ENCODE data around the gene IQGAP3.
"Not testable (repeated sequence)": the region's sequence is repeated elsewhere in the genome, so short reads cannot be mapped to it uniquely, and the experiment has no call there.

The IQGAP3 gene

GRCh38 chr1:156571919-156572662 lies at the start of gene IQGAP3:
TSS of gene IQGAP3 (minus strand) at chr1:156572565. CDS start at chr1:156572529, 36 bp downstream.
- peak within 1 kb of the TSS; percentile 99 for H3K4me3 Mint-ChIP-seq

GRCh38 chr1:156619582-156619955 lies 47.2 kb upstream of the IQGAP3 start:
- Mint-ChIP-seq H3K36me3 (ENCODE audit: low read depth) (no peaks in the 10 kb centered on the region), H3K9me3 (no peaks in the 10 kb centered on the region), H3K4me3 (no peak overlapping the region), H3K27me3 (peaks cover 73% of the 10 kb centered on the region), H3K27ac (no peak overlapping the region), H3K4me1 (no peaks in the 10 kb centered on the region)
- ATAC-seq (no peak), DNase-seq (no peak)

More at GRCh38 chr1:156571919-156572662, at the start of gene IQGAP3:
- H3K9me3 Mint-ChIP-seq = no peaks in the 10 kb centered on the region
- H3K36me3 Mint-ChIP-seq (ENCODE audit: low read depth) = peaks cover 2% of the 10 kb centered on the region
- peak; percentile 79 for DNase-seq
- H3K27me3 Mint-ChIP-seq = peaks cover 34% of the 10 kb centered on the region
- H3K4me1 Mint-ChIP-seq = peaks cover 30% of the 10 kb centered on the region
- H3K27ac Mint-ChIP-seq = peak within 1 kb of the TSS; percentile 86
- ATAC-seq = peak; percentile 87

- H3K4me3 Mint-ChIP-seq = no peak within 1 kb of the TSS
- H3K4me1 Mint-ChIP-seq = no peaks in the 10 kb centered on the region
- H3K36me3 Mint-ChIP-seq (ENCODE audit: low read depth) = no peaks in the 10 kb centered on the region
- no peak within 1 kb of the TSS for H3K27ac Mint-ChIP-seq
- no peaks in the 10 kb centered on the region for H3K9me3 Mint-ChIP-seq
- peaks cover 71% of the 10 kb centered on the region for H3K27me3 Mint-ChIP-seq
- ATAC-seq = no peak
- DNase-seq = peak; percentile 23
Observed at GRCh38 chr1:156618853-156619581, 46.7 kb upstream of the IQGAP3 start, which contains the start of gene HAPLN2. TSS of gene HAPLN2 (plus strand) at chr1:156619415. CDS start at chr1:156623491, 4,076 bp downstream.

DNA sequence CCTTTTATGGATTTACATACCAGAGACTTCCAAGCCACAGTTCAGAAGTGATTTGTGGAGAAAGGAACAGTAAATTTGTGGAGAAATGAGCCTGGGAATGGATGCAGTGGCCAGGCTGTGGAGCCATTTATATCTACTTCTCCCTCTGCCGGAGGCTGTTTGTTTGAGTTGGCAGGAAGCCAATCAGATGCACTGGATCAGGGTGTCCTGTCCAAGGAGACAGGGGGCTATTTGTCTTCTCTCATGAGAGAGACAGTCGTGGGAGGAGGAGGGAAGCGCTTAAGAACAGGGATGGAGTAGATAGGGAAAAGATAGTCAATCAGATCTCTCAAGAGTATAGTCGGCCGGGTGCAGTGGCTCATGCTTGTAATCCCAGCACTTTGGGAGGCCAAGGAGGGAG lies 44.1 kb upstream of the IQGAP3 start:
- no peaks in the 10 kb centered on the region for H3K36me3 Mint-ChIP-seq (ENCODE audit: low read depth)

DNA sequence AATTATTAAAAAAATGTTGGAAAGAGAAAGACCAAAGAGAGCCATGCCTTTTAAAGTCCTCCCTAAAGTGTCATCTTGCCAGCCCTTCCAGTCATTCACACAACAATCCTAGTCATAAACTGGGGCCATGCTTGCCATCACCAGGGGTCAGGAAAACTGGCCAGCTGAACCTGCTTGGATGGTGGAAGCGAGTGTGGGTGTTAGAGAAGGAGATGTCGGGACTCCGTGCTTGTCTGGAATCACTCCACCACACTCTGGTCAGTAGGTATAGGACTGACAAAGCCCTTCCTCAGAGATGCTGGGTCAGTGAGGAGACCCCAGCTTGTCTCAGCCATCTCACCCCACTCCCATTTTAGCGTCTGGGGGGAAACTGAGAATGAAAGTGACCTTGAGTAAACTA lies 43.6 kb upstream of the IQGAP3 start:
- Mint-ChIP-seq H3K27me3 (peaks cover 56% of the 10 kb centered on the region), H3K27ac (no peak overlapping the region), H3K4me3 (no peak overlapping the region), H3K4me1 (no peaks in the 10 kb centered on the region), H3K9me3 (no peaks in the 10 kb centered on the region), H3K36me3 (ENCODE audit: low read depth) (no peaks in the 10 kb centered on the region)
- DNase-seq = no peak
- ATAC-seq = no peak

More for the DNA sequence above, 44.1 kb upstream of the IQGAP3 start:
- Mint-ChIP-seq H3K4me3 (no peak overlapping the region), H3K27ac (no peak overlapping the region), H3K4me1 (no peaks in the 10 kb centered on the region), H3K27me3 (peaks cover 59% of the 10 kb centered on the region), H3K9me3 (no peaks in the 10 kb centered on the region)
- DNase-seq (no peak), ATAC-seq (no peak)

DNA sequence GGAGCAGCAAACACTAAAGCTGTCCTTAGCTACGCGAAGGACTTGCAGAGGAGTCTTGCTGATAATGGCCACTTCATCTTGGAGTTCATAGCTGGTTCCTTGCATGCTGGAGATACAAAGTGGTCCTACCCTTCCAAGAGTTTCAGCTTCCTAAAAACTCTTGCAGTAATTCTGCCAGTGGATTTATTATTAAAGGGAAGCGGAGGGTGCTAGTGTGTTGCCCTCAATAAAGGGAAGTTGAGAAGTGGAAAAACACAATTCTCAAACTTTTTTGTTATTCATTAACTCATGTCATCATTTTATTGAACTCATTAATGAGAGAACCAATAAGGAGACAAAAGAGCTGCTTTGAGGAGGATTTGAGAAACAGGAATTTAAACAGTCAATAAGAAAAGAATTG lies 40.3 kb upstream of the IQGAP3 start:
- Mint-ChIP-seq H3K4me3 (no peak overlapping the region), H3K27ac (no peak overlapping the region), H3K36me3 (ENCODE audit: low read depth) (no peaks in the 10 kb centered on the region), H3K27me3 (peaks cover 32% of the 10 kb centered on the region), H3K4me1 (peaks cover 9% of the 10 kb centered on the region), H3K9me3 (no peaks in the 10 kb centered on the region)
- ATAC-seq (no peak), DNase-seq (no peak)

DNA sequence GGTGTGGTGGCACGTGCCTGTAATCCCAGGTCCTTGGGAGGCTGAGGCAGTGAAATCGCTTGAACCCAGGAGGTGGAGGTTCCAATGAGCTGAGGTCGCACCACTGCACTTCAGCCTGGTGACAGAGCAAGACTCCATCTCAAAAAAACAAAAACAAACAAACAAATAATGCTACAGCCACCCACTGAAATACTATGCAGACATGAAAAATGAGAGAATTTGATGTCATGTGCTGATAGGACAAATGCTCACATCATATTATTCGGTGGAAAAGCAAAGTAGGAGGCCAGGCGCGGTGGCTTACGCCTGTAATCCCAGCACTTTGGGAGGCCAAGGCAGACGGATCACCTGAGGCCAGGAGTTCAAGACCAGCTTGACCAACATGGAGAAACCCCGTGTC lies 37.7 kb upstream of the IQGAP3 start:
- peaks cover 12% of the 10 kb centered on the region for H3K4me1 Mint-ChIP-seq
- peaks cover 18% of the 10 kb centered on the region for H3K27me3 Mint-ChIP-seq

DNA sequence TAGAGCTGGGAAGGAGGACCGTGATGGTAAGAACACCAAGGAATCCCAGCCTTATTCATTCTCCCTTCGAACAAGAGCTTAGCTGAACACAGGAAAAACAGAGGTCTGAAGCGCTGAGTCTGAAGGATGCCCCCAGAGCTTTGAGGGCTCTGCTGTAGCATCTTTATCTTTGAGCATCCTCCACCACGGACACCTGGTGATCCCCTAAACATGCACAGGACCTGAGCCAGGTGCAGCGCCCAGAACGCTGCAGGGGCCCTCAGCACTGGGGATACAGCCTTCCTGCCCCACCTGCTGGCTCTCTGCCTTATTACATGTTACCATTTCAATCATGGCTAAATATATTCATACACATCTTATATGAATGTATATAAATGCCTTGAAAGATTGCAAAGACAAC lies 36.6 kb upstream of the IQGAP3 start:
- Mint-ChIP-seq H3K27ac (no peak overlapping the region), H3K4me3 (no peak overlapping the region)
- peak; percentile 63 for DNase-seq

More for the DNA sequence above, 37.7 kb upstream of the IQGAP3 start:
- ATAC-seq; H3K9me3 Mint-ChIP-seq; DNase-seq; H3K36me3 Mint-ChIP-seq (ENCODE audit: low read depth); H3K27ac Mint-ChIP-seq; H3K4me3 Mint-ChIP-seq: not testable (repeated sequence)

DNA sequence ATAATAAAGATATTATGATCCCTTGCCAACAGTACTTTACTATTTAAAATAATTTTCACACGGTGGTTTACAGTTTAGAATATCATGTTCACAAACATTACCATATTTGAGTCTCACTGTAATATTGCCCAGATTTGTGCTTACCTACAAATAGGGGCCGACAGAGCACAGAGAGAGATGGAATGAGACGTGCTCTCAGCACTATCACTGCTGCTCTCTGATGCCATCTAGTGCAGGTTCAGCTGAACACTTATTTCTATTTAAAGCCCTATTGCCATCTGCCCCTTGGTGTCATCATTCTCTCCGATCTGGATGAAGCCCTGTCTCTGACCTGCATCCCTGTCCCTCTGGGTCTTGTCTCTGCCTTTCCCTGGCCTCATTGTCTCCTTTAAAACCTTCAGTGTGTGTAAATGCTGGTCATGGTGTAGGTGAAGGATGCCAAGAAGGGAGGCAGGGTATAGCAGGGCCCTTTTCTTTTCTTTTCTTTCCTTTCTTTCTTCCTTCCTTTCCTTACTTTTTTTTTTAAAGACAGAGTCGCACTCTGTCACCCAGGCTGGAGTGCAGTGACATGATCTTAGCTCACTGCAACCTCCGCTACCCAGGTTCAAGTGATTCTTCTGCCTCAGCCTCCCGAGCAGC lies 35.8 kb upstream of the IQGAP3 start:
- Mint-ChIP-seq H3K4me3 (no peak overlapping the region), H3K27ac (no peak overlapping the region), H3K4me1 (peaks cover 12% of the 10 kb centered on the region), H3K9me3 (no peaks in the 10 kb centered on the region), H3K27me3 (peaks cover 14% of the 10 kb centered on the region), H3K36me3 (ENCODE audit: low read depth) (no peaks in the 10 kb centered on the region)
- ATAC-seq (peak; percentile 97), DNase-seq (peak; percentile 57)

More for the DNA sequence above, 36.6 kb upstream of the IQGAP3 start:
- ATAC-seq = peak; percentile 69
- H3K27me3 Mint-ChIP-seq = peaks cover 16% of the 10 kb centered on the region
- peaks cover 12% of the 10 kb centered on the region for H3K4me1 Mint-ChIP-seq
- no peaks in the 10 kb centered on the region for H3K9me3 Mint-ChIP-seq
- H3K36me3 Mint-ChIP-seq (ENCODE audit: low read depth) = no peaks in the 10 kb centered on the region

- not testable (repeated sequence) for H3K27me3 Mint-ChIP-seq; H3K9me3 Mint-ChIP-seq; H3K27ac Mint-ChIP-seq; H3K4me3 Mint-ChIP-seq; ATAC-seq; H3K36me3 Mint-ChIP-seq (ENCODE audit: low read depth); DNase-seq
- peaks cover 18% of the 10 kb centered on the region for H3K4me1 Mint-ChIP-seq
Observed at GRCh38 chr1:156607344-156607743, 35.0 kb upstream of the IQGAP3 start.

DNA sequence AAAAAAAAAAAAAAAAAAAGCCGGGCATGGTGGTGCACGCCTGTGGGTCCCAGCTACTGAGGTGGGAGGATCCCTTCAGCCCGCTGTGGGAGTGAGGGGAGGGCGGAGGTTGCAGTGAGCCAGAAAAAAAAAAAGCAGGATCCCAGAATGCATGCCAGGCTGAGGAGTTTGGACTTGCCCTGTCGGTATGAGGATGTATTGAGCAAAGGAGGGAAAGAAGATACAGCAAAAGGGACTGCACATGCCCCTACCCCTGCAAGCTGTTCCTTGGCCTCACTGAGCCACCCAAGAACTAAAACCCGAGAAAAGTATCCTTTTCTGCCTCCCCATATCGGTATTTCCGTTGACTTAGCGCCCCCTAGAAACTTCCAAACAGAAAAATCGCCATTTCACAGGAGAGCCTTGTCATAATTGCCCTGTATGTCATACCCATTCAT lies 30.2 kb upstream of the IQGAP3 start:
- peak overlapping the region; percentile 74 for H3K27ac Mint-ChIP-seq
- DNase-seq (peak; percentile 28), ATAC-seq (no peak)
- peaks cover 46% of the 10 kb centered on the region for H3K4me1 Mint-ChIP-seq
- H3K4me3 Mint-ChIP-seq = peak overlapping the region; percentile 100
- H3K36me3 Mint-ChIP-seq (ENCODE audit: low read depth) = peaks cover 33% of the 10 kb centered on the region
- H3K27me3 Mint-ChIP-seq = peaks cover 2% of the 10 kb centered on the region
- H3K9me3 Mint-ChIP-seq = no peaks in the 10 kb centered on the region

DNA sequence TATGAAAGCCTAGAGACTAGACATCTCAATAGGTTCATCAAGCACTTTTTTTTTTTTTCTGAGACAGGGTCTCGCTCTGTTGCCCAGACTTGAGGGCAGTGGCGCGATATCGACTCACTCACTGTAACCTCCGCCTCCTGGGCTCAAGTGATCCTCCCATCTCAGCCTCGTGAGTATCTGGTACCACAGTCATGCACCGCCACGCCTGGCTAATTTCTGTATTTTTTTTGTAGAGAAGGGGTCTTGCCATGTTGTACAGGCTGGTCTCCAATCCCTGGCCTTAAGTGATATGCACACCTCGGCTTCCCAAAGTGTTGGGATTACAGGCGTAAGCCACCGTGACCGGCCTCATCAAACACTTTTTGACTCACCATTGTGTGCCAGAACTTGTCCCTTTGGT lies 29.5 kb upstream of the IQGAP3 start:
- peak overlapping the region; percentile 100 for H3K27ac Mint-ChIP-seq
- DNase-seq = peak; percentile 10
- peaks cover 2% of the 10 kb centered on the region for H3K27me3 Mint-ChIP-seq
- peak overlapping the region; percentile 100 for H3K4me3 Mint-ChIP-seq
- peaks cover 37% of the 10 kb centered on the region for H3K36me3 Mint-ChIP-seq (ENCODE audit: low read depth)
- no peaks in the 10 kb centered on the region for H3K9me3 Mint-ChIP-seq
- H3K4me1 Mint-ChIP-seq = peaks cover 44% of the 10 kb centered on the region
- ATAC-seq = no peak

- peak within 1 kb of the TSS; percentile 100 for H3K27ac Mint-ChIP-seq
- peak; percentile 80 for DNase-seq
- ATAC-seq = peak; percentile 67
- peaks cover 44% of the 10 kb centered on the region for H3K4me1 Mint-ChIP-seq
- H3K4me3 Mint-ChIP-seq = peak within 1 kb of the TSS; percentile 100
- H3K27me3 Mint-ChIP-seq = no peaks in the 10 kb centered on the region
- no peaks in the 10 kb centered on the region for H3K9me3 Mint-ChIP-seq
- peaks cover 43% of the 10 kb centered on the region for H3K36me3 Mint-ChIP-seq (ENCODE audit: low read depth)
Observed at GRCh38 chr1:156601122-156601830, 28.9 kb upstream of the IQGAP3 start, which contains the start of gene GPATCH4. TSS of gene GPATCH4 (minus strand) at chr1:156601479.

- no peaks in the 10 kb centered on the region for H3K27me3 Mint-ChIP-seq
- peak overlapping the region; percentile 100 for H3K4me3 Mint-ChIP-seq
- DNase-seq = peak; percentile 28
- ATAC-seq = no peak
- H3K36me3 Mint-ChIP-seq (ENCODE audit: low read depth) = peaks cover 47% of the 10 kb centered on the region
- no peaks in the 10 kb centered on the region for H3K9me3 Mint-ChIP-seq
- peaks cover 44% of the 10 kb centered on the region for H3K4me1 Mint-ChIP-seq
- peak overlapping the region; percentile 100 for H3K27ac Mint-ChIP-seq
Observed at GRCh38 chr1:156600733-156601121, 28.4 kb upstream of the IQGAP3 start.

Data from activated naive CD8-positive, alpha-beta T cell treated with anti-CD3 and anti-CD28 coated beads, Interleukin-2, amount 50 U/mL, for 24 hours (primary cell).